VCaP (cell line): ENCODE measurements around the gene HLCS.

ENCODE experiments used
- H3K27ac ChIP-seq: fragments of 450-650 bp; 2 replicates; pipeline ENCODE4 v1.5.1; 2017
- CTCF ChIP-seq: fragments of 450-650 bp; conservative IDR thresholded peaks from 2 replicates; pipeline ENCODE4 v1.5.1; 2017; ENCODE audit warnings: mild to moderate bottlenecking, moderate library complexity

Gene HLCS

GRCh38 chr21:36730291-36731281, 235.9 kb downstream of the HLCS start:
- TF ChIP-seq CTCF: no peak
- H3K27ac ChIP-seq: peak overlapping the region; percentile 58

DNA sequence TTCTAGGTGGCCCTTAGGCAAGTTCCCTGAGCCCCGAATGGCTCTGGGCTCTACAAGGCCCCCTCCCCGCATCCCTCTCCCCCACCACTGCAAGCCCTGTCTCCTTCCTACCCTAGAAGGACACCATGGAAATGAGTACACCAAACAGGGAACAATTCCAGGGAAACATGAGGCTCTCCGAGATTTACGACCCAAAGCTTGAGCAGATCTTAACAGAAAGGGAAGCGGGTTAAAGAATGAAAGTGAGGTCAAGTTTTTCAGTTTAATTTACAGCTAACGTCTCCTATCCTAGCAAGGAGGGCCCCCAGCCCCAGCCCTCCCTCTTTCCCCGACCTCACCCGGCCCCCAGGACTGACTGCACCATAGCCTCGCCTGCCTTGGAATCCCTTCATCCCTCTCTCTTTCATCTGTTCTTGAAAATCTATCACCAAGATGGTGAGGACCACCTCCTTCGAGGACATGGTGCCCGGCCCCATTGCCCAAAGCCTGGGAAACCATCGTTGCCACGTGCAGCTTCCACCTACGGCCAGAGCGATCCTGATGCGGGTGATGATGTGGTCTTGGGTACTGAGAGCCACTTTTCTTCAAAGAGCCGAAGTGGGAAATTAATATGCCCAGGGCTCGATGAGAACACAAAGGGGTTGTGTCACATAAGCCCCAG, 237.0 kb downstream of the HLCS start:
- peak overlapping the region; percentile 58 for H3K27ac ChIP-seq
- no peak for TF ChIP-seq CTCF

DNA sequence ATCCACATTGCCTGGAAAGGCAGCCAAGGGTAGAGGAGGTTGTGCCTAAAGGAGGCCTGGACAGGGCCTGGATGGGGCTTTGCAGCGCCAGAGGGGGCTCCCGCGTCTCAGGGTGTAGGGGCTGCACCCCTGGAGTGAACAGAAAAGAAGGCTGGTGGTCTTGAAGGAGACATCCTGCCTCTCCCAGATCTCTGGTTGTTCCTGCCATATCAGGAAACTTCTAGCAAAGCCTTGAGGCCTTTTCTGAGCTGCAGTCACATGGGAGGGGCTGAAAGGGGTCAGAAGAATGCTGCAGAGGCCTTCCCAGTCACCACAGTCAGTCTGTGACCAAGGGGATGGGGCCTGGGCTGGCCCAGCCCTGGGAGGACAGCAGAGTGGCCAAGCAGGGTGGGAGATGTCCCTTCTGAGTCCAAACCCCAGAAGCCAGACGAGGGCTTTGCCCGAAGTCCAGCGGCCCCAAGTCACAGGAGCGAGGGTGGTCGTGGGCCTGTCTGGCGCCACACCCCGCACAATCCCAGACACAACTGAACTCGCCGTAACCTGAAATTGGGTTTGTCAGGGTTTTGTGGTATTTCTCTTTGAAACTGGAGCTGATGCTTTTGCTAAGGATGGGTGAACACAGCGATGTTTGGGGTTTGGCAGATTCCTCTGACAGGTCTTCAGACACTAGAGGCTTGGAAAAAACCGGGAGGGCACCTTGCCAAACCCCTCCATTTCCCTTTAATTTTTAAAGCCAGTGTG, 237.9 kb downstream of the HLCS start:
- no peak for TF ChIP-seq CTCF

DNA sequence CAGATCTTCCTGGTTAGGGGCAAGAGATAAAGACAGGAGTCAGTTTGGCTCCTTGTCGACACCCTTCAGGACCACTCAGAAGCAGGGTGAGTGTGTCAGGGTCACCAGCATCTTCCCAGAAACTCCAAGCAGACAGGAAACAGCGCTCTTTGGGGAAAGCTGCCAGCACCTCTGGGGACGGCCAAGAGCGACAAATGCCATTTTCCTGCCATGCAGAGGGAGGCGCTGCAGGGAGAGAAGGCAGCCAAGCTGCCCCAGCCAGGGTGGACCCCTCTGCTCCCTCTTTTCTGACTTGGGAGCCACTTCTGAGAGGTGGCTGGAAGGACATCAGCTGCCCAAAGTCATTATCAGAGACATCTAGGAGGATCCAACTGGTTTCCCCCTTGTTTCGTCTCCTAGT, 238.6 kb downstream of the HLCS start:
- H3K27ac ChIP-seq: peak overlapping the region; percentile 58
- peak; percentile 27; the same call in 1 of the 2 replicates for TF ChIP-seq CTCF

More for the DNA sequence above, 237.9 kb downstream of the HLCS start:
- H3K27ac ChIP-seq: peak overlapping the region; percentile 58

DNA sequence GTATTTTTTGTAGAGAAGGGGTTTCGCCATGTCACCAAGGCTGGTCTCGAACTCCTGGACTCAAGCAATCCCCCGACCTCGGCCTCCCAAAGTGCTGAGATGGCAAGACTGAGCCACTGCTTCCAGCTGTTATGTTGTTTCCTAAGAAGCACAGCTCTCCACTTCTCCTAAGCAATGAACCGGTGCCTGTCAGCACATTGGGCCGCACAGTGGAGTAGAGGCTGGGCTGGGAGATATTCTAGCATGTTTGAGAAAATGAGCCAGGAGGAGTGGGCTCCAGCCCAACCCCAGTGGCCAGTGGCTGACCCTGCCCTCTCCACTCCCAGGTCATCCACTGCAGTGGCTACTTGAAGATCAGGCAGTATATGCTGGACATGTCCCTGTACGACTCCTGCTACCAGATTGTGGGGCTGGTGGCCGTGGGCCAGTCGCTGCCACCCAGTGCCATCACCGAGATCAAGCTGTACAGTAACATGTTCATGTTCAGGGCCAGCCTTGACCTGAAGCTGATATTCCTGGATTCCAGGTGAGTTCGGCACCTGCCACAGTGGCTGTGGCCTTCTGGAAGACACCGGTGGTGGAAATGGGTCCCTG, 240.6 kb downstream of the HLCS start:
- TF ChIP-seq CTCF: no peak

DNA sequence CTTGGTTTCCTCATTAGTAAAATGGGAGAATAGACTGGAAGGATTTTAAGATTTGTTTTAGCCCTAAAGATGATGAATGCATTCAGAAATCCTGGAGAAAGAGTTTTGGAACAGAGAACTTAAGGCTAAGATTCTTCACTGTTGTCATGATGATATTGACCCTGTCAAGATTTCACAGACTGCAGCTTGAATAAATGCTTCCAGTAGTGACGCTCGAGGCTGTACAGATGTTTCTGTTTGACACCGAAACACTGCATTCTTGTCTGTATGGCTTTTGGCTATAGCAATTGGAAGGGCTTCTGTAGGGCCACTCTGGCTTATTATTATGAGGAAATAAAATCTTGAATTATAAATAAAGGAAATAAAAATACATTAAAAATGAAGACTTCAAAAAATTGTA, 241.8 kb downstream of the HLCS start:
- peak overlapping the region; percentile 100 for H3K27ac ChIP-seq
- no peak for TF ChIP-seq CTCF

More for the DNA sequence above, 240.6 kb downstream of the HLCS start:
- peak overlapping the region; percentile 58 for H3K27ac ChIP-seq
